Hippocampal formation (tissue), 2 donors: ENCODE data around the gene SLC25A1.

Experiments used
- DNase-seq, 2 donors: peaks; one replicate each; lab custom pipeline; 2025; lab: John Stamatoyannopoulos, UW

Gene SLC25A1

DNA sequence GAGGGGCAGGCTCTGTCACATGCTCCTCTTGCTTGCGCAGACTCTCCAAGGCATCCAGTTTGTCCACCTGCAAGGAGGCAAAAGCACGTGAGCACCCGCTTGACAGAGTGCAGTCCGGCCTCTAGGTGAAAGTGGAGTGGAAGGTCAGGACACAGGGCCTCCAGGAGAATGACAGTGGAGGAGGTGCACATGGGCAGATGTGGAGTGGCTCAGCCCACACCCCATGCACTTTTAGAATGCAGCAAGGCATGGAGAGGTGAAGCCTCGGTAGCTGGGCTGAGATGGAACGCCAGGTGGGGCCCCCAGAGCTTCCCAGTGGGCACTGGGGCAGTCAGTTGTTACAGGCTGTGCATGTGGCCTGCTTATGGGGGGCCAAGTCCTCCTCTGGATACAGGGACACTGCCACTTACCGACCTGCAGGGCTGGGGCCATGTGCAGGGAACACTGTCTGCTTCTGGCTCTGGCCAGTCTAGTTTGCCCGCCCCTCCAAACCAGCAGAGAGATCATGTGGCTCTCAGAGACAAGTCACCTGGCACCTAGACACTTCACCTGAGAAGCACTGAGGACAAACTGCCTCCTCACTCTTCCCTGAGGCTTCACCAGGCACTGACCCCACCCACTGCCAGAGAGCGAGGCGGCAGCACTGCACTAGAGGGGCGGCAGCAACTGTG is 2.3 kb upstream of the SLC25A1 start:
- no peak for DNase-seq

DNA sequence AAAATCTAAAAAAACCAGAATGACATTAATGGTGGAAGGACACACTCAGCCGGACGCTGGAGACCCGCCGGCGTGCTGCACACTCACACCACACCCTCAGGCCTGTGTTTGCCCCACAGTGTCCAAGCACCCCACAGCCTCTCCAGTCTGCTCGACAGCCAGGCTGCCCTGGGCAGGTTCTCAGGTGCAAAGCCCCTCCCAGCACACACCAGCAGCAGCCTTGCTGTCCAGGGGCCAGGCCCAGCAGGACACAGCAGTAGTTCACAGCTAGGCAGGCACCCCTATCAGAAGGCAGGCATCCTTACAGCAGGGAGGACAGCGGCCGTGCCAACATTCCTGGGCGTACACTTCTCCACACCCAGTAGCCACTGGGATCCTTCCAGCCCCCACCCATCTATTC is 1.7 kb upstream of the SLC25A1 start:
- no peak for DNase-seq

DNA sequence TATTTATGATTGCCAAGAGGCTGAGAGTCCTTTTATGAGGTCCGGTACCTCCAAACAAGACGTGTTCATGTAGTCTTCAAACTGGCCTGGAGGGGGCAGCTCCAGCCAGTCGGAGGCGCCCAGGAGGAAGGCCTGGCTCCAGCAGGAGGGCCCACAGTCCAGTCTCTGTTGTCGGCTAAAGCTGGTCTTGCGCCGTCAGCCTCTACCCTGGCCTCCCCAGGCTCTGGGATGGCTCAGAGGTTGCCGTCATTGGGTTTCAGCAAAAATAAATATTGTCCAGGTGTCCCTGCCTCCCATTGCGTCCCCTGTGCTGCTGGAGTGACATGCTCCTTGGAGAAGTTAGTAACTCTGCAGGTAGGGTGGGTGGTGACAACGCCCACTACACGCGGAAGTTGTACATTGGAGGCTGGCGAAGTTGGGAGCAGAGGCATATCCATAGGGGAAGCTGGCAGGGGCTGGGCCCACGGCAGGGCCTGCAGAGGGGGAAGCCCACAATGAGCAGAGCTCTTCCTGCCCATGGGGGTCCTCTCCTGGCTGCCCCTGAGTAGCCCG is 1.0 kb upstream of the SLC25A1 start:
- peak; percentile 74 to 78 for DNase-seq

DNA sequence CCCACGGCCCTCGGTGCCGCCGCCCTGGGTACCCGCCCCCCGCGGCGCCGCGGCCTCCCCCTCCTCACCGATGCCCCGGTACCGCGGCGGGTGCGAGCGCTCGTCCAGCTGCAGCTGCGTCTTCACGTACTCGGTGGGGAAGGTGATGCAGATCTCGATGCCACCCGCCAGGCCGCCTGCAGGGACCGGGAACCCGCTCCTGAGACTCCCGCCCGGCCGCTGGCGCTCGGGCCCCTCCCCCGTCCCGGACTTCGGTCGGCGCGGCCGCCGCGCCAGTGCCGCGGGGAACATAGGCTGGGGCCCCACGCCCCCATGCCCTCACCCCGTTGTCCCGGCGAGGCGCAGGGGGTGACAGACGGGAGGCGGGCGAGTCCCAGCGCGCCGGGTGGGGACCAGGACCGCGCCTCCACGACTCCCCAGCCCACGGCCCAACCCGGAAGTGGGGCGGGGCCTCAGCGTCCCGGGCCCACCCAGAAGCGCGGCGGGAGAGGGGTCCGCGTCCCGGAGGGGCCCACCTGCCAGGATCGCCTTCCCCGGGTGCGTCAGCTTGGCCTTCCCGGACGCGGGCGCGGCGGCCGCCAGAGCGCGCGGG is 375 bp downstream of the SLC25A1 start:
- DNase-seq: no peak

DNA sequence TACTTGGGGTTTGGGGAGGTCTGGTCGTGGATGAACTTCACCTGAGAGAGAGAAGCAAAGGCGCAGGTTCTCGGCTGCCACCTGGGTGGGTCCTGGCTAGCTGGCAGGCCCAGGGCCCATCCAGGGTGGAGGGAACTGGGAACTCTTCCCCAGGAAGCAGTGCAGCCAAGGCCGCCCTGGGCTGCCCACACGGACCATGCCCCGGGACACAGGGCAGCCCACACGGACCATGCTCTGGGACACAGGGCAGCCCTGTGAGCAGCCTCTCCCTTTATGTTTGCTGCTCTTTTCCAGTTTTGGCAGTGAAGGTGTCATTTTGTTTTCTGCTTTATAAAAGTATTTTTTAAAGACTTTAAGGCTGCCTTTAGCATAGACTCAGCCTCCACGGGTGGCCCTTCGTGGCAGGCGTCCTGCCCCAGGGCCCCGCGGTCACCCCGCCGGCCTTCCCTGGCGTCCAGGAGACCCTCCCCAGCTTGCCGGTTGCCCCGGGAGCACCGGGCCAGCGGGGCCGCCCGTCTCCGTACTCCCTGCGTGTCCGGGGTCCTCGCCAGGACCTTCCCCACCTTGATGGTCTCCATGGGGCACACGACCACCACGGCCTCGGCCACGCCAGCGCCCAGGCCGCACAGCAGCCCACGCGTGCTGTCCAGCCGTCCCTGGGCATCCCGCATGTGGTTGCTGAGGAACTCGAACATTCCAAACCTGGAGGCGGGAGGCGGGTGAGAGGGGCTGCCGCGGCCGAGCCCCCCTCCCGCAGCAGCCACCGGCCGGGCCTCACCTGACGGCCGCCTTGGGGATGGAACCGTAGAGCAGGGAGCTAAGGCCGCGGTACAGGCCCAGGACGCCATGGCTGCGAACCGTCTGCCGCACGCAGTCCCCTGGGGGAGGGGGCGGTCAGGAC is 1.1 kb downstream of the SLC25A1 start:
- no peak for DNase-seq

DNA sequence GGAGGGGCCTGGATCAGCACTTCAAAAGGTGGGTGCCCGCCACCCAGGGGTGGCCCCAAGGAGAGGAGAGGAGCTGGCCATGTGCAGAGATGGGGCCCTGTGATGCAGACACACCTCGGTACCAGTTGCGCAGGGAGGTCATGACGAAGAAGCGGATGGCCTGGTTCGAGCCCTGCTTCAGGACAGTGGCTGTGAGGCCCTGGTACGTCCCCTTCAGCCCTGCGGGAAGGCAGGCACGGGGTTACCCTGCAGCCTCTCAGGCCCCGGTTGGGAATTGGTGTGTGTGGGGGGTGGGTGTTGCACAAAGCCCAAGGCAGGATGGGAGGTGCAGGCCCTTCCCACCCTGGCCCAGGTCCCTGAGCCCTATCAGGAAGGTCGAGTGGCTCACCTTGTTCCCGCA is 1.8 kb downstream of the SLC25A1 start:
- no peak for DNase-seq

DNA sequence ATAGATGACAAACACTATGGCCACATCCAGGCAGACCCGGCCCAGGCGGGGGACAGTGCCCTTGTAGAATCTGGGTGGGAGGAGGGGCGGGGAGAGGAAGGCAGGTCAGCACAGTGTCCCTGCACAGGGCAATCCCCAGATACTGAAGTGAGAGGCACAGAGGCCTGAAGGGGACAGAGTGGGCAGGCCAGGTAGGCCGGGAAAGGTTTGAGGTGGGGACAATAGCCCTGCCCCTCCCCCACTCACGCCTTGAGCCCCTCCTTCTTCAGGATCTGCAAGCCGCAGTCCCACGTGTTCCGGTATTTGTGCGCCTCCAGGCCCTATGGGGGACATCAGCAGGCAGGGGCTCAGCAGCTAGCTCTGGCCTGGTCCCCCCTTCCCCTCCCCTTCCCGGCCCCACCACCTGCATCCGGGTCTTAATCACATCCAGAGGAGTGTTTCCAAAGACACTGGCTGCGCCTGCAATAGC is 2.3 kb downstream of the SLC25A1 start:
- DNase-seq: no peak

DNA sequence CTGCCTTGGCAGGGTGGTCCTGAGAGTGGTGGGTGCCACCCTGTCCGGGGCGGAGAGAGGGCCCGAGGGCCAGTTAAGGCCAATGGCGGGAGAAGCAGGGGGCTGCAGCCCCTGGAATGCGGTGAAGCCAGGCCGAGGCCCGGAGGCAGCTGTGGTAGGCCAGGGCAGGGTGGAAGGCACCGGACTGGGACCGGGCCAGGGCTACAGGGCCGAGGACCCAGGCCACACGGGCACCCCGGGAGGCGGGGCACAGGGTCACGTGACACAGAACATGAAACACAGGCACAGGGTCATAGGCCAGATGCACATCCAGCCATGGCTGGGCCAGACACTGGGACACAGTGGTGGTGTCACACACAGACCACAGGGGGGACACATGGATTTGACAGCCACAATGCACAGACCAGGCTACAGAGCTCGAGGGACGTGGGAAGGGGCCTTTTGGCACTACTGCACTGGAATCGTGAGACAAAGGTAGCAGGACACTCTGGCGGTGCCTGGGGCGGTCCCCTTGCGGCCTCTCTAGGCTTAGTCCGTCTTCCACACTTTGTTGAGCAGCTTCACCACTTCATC is 2.8 kb downstream of the SLC25A1 start:
- no peak for DNase-seq

DNA sequence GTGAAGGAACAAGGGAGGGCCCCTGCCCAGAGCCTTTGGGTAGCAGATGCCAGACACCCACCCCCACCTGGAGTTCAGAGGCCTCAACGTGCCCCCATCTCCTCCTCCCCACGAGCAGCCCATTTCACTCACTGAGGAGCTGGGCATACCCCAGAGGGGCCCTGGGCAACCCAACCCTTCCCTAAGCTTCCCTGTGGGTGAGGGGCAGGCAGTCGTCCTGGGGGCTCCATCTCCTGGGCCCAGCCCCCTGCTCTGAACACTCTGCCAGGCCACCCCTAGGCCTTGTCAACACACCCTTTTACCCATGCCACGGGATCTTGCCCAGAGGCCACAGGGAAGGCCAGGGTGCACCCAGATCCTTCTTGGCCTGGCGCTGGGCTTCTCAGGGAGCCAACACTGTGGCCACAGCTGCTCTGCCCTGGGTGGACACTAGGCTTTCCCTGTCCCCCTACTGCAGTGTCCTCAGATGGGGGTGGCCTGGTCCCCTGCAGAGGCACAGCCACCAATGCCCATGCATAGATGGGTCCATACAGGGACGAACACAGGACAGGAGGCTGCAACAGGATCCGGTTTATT is 3.4 kb downstream of the SLC25A1 start:
- DNase-seq: no peak

DNA sequence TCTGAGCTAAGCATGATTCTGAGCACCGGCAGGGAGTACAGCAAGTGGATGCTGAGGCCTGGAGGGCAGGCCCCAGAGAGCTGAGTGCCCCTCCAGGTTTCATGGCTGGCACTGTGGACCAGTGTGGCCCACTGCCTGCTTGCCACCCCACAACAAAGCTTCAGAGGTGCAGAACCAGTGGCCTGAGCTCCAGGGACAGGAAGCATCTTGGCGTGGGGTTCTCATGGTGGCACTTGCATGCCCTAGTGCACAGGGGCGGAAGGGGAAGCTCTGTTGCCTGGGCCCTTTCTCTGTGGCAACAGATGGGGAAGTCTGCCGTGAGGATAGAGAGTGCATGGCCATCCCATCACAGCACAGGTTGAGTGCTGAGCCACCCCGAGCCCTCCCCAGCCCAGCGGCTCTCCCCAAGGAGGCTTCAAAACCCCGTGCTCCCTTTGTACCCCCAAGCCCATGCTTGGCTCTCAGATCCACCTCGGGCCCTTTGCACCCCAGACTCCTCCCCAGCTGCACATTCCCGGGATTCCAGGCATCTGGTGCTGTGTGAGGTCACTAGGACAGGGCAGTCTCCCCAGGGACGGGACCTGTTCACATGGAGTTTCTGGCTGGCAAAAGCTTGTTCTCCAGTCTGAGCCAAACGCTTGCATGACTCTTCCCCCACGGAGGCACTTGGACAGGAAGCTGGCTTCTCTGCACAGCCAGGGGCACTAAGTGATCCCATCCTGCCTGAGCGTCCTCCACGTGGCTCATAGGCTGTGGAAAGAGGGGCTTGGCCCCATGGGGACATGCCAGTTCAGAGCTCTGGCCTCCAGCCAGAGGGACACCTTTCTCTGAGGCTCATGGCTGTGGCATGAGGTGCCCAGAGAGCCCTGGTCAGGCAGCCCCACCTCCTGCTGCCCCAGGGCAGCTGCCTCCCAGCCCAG is 4.2 kb downstream of the SLC25A1 start:
- no peak for DNase-seq

DNA sequence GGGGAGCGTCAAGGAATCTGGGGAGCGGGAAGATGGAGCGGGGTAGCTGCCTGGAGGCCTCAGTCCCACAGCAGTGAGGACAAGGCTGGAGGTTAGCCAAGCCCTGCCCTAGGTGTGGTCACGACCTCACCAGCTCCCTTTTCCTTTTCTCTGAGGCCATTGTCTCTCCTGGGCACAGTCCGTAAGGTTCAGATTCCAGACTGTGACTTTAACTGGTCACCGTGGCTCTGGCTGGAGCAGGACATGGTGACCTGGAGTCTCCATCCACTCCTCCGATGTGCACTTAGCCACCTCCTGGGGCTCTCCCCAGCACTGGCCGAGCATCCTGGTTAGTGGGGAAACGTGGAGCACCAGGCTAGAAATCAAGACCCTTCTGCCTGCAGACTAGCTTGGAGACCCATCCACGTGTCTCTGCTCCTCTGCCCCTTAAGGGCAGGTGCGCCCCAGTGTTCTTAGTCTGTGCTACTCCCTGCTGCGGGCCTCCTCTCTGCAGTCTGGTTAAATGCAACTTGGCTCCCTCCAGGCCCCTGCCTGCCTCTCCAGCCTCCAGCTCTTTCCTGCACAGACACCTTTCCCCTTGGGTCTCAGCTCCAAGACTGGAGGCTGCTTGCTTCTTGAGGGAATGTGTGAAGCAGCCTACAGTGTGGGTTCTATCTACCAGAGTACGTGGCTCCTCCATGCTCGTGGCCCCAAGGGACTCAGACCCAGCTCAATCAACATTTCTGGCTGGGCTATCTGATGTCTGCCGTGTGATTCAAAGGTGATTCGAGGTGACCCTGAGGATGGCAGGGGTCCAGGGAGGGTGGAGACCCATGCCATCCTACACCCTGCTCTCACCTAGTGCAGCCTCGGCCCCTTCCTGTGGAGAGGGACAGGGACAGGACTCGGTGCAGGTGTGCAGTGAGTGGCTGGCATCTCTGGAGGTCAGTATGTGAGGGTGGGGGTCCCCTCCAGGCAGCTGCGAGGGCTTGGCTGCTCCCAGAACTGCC is 5.2 kb downstream of the SLC25A1 start:
- DNase-seq: no peak

DNA sequence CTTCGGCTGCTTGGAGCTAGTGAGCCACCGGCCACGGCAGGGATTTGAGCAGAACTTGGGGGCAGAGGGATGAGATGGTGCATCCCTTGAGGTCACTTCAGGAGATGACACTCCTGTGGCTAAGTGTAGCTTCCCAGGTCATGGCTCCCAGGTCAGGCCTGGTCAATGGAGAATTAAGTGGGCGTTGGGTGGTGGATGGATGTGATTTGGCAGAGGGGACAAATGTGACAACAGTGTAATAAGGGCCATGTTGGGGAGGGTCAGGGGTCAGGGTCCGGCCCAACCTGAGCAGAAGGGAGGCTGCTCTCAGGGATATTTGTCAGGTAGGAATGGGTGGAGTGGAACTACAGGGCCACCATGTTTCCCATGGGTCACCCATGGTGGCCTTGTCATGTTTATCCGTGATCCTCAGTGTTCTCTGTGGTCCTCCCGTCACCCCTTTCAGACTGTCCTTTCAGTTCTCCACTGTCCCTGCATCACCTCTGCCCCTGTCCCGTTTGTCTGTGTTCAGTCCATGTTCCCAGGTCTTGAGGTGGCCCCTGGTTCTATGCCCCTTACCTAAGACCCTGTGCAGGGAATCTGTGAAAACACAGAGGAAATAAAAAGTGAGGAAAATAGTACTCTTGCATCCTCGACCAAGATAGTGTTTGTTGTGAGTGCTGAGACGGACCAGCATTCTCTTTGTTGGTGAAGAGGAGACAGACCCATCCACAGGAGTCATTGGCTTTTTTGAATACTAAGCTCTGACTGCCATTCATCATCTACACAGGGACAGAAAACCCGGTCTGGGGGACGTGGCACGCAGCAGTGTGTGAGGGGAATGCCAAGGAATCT is 6.1 kb downstream of the SLC25A1 start:
- DNase-seq: no peak

DNA sequence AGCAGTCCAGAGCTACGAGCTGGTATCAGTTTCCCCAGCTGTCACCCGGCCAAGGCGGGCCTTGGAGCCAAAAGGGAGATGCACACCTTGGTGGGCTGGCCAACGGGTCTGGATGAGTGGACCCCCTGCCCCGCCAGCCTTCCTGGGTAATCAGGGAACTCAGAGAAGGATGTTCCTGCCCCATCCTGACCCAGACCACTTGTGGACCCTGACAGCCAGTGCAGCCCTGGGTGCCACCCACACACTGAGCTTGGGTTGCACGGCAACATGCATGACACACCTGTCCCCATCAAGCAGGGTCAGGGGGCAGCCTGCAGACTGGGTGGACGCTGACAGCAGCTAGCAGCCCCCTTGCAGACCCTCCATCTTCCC is 8.6 kb downstream of the SLC25A1 start:
- no peak for DNase-seq

DNA sequence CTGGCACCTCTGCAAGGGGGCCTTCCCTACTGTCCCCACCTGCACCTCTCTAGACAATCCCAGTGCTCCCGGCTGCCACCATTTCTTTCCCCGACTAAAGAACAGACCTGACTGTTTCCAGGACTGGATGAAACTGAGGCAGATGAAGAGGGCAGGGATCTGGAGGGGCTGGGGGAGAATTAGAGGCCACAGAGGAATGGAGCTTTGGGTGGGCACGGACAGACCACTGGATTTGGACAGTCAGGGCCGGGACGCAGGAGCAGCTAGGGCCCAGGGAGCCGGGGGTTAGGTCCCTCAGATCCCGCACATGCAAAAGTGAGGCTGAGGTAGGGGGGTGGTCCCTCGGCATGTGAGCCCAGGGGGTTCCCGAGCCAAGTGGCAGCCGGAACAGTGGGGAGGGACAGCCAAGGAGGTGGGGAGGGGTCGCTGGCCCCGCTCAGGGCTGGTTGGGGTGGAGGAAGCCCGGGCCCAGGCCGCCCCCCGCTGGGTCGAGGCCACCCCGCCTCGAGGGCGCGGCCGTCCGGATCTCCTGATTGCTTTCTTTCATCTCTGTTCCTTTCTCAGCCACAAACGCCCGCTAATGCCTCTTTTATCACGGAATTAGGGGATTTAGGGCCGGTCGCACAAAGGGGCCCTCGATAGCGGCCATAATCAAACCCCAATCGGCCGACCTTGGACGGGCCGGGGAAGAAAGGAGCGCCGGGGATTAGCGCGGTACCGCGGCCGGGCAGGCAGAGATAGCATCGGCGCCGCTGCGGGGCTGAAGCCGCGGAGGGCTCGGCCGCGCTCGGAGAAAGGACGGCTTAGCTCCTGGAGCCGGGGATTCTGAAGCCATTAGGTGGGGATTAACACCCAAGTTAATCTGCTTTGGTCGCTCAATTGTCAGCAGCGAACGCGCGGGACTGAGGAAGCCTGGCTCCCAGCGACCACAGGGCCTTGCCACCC is 9.3 kb downstream of the SLC25A1 start:
- no peak for DNase-seq

DNA sequence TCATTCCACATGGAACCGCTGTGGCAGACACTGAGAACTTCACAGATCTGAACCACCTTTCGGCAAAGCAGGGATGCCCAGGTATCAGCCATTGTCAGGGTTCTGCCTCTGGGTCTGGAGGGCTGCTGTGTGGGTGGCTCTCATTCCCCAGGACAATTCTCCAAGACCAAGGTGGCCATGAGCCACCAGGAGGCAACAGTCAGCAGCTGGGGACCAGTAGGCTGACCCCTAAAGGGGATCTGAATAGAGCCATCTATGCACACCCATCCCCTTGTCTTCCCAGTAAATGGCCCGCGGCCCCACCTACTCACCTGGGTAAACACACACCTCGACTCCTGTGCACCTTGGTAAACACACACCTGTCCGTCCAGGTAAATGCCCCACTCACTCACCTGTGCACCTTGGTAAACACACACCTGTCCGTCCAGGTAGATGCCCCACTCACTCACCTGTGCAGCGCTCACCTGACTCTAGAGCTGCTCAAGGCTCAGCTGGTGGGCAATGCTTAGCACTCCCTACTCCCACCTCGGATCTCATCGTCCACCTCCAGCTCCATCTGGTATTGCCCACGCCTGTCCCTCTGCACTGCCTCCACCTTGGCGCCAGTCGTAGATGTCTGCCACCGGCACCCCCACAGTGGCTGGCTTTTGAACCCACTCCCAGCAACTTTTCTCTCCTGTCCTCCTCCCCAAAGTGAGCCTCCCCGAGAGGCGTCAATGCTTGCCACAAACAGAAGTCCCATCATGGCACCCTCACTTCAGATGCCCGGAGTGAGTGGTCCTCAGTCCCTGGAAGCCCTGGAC is 10.2 kb downstream of the SLC25A1 start:
- no peak for DNase-seq

DNA sequence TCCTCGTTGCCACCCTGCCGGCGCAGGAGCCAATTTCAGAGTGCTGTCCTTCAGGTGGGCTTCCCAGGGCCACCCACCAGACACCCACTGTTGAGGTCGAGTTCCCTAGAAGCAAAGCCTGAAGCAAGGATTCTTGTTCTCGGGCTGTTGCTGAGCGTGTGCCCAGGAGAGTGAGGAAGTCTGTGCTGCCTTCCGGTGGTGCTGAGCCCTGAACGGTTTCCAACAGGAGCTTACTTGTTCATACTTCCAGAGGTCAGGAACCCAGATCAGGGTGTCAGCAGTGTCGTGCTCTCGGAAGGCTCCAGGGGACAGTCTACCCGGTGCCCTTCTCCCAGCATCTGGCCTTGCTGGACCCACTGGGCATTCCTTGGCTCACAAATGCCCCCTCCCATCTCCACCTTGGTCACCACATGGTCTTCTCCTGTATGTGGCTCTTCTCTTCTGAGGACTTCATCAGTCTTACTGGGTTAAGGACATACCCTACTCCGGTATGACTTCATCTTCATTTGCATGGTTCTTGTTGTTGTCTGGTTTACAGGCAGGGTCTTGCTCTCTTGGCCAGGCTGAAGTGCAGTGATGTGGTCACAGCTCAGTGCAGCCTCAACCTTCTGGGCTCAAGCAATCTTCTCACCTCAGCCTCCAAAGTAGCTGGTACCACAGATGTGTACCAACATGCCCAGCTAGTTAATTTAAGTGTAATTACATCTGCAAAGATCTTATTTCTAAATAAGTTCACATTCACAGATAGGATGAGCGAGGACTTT is 11.2 kb downstream of the SLC25A1 start:
- DNase-seq: no peak
